Heart left ventricle (tissue), 13 donors: Measurements from ENCODE around the gene DDB1.

Experiments
- POLR2A ChIP-seq, 2 donors: fragments of 450-650 bp; IDR thresholded peaks; one replicate each; pipeline ENCODE4 v1.6.1; 2017; ENCODE audit warnings: antibody characterized with exemption in 2 of 2, mild to moderate bottlenecking in 2 of 2, moderate library complexity in 2 of 2
- TF ChIP-seq, protein P1 (sequence below), 12 donors: fragments of 200-600 bp; sonication (generic) in 4 of 12; IDR thresholded peaks; one replicate each; pipeline versions ENCODE4 v1.5.0 to v1.8.0; 2018 to 2022; ENCODE audit warnings: antibody characterized with exemption in 12 of 12, mild to moderate bottlenecking in 5 of 12
- donor health status: ischemic (EF 13 %, LVEDD 7.1; RV severe dilation, severe dysfunction).
- donor health status: DM: no; HTN: yes; CAD: no.
- donor health status: DM: no; HTN: no; CAD: no.
- donor health status: ischemic (EF 25% LVEDD 6.9; RV normal size, moderate dysfunction).
- donor health status: ischemic (EF 25% LVEDD 5.7; RV mildly dilated, moderate dysfunction).
- donor health status: ischemic (EF 35%, LVEDD 5.7; RV mildly dilated, moderate dysfunction).
- donor health status: nonischemic (EF 11% LVEDD 7.7; RV severe dilation, severe dysfunction).
- donor health status: DM: yes; HTN: yes; CAD: no.
- donor health status: PGD.
- donor health status: ischemic (EF 29% LVEDD 5.4; RV normal size, mild dysfunction).
- donor health status: nonischemic (EF 23%, LVEDD 6.1; RV moderate dilation, normal function).

DNA sequence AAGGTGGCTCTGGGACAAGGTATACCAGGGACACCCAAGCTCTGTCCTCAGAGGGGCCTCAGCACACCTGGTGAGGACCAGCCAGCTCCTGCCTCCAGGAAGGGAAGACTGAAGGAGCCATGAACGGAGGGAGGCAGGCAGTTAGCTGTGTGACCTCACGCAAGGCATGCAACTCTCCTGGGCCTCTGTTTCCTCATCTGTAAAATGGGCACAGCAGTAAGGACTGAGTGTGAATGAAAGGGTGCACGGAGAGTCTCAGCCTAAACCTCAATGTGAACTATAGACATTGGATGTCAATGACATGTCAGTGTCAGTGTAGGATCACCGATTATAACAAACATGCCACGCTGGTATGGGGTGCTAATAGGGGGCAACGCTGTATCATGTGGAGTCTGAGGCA is 73.5 kb downstream of the DDB1 start:
- TF ChIP-seq, protein P1, sequence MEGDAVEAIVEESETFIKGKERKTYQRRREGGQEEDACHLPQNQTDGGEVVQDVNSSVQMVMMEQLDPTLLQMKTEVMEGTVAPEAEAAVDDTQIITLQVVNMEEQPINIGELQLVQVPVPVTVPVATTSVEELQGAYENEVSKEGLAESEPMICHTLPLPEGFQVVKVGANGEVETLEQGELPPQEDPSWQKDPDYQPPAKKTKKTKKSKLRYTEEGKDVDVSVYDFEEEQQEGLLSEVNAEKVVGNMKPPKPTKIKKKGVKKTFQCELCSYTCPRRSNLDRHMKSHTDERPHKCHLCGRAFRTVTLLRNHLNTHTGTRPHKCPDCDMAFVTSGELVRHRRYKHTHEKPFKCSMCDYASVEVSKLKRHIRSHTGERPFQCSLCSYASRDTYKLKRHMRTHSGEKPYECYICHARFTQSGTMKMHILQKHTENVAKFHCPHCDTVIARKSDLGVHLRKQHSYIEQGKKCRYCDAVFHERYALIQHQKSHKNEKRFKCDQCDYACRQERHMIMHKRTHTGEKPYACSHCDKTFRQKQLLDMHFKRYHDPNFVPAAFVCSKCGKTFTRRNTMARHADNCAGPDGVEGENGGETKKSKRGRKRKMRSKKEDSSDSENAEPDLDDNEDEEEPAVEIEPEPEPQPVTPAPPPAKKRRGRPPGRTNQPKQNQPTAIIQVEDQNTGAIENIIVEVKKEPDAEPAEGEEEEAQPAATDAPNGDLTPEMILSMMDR (IDR thresholded peaks at IDR 0.05) = no peak
- no peak for TF ChIP-seq POLR2A (IDR thresholded peaks at IDR 0.05)
